Sigmoid colon (tissue), 4 donors: ENCODE results near the gene FZR1.

ENCODE experiments used
- POLR2A ChIP-seq, 2 donors: fragments of 450-650 bp; IDR thresholded peaks; one replicate each; pipeline ENCODE4 v1.6.1; 2016; ENCODE audit warnings: antibody characterized with exemption in 2 of 2, mild to moderate bottlenecking in 2 of 2, moderate library complexity in 2 of 2
- POLR2AphosphoS5 ChIP-seq, 4 donors: sonication (generic); formaldehyde crosslinking; IDR thresholded peaks; one replicate each; pipeline ENCODE4 v1.6.1; 2017; ENCODE audit warnings: antibody characterized with exemption in 4 of 4
- TF ChIP-seq, protein P1 (sequence below), 4 experiments: fragments of 450-650 bp in 3 of 4; fragments of 200-600 bp in 1 of 4; IDR thresholded peaks; one replicate each; pipeline ENCODE4 v1.5.1; 2016 to 2019; ENCODE audit warnings: antibody characterized with exemption in 4 of 4, mild to moderate bottlenecking in 3 of 4, moderate library complexity in 2 of 4

DNA sequence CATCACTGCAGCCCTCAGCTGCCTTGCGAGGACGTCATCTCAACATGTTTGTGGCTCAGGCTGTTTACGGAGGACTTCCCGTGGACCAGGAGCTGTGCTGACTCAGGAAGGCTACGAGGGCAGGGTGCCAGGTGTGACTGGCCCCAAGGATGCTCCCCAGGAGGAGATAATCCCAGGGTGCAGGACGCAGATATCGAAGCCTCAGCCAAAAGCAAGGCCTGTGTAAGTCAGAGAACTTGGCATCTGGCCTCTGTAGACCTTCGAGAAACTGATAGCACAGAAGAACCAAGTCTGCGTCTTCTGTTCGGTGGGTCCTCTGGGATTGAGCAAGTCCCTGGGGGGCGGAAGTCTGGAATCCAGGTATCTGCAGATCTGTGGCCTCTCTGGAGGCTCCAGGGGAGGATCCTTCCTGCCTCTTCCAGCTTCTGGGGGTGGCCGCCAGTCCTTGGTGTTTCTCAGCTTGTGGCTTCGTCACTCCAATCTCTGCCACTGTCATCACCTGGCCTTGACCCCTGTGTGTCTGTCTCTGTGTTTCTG, 3.0 kb upstream of the FZR1 start:
- TF ChIP-seq POLR2AphosphoS5 (IDR thresholded peaks at IDR 0.05) = no peak
- no peak for TF ChIP-seq POLR2A (IDR thresholded peaks at IDR 0.05)
- TF ChIP-seq, protein P1, sequence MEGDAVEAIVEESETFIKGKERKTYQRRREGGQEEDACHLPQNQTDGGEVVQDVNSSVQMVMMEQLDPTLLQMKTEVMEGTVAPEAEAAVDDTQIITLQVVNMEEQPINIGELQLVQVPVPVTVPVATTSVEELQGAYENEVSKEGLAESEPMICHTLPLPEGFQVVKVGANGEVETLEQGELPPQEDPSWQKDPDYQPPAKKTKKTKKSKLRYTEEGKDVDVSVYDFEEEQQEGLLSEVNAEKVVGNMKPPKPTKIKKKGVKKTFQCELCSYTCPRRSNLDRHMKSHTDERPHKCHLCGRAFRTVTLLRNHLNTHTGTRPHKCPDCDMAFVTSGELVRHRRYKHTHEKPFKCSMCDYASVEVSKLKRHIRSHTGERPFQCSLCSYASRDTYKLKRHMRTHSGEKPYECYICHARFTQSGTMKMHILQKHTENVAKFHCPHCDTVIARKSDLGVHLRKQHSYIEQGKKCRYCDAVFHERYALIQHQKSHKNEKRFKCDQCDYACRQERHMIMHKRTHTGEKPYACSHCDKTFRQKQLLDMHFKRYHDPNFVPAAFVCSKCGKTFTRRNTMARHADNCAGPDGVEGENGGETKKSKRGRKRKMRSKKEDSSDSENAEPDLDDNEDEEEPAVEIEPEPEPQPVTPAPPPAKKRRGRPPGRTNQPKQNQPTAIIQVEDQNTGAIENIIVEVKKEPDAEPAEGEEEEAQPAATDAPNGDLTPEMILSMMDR (IDR thresholded peaks at IDR 0.05) = no peak
